ENCODE data around the gene ZNF398. TPM values are rescaled to one million over a fixed set of nuclear protein-coding genes. Genes with fewer than 3 reads are reported as not detected.

The ZNF398 gene
- total RNA-seq, 1 donor from 2014 or later = 9.9 TPM

GRCh38 chr7:149104749-149105148, 42.5 kb upstream of the ZNF398 start:
- H3K79me2 ChIP-seq (ENCODE audit: low read depth) = no peaks in the 10 kb centered on the region
- no peak overlapping the region for H3K27ac ChIP-seq
- Mint-ChIP-seq H3K4me3 (no peak overlapping the region), H3K4me1 (no peaks in the 10 kb centered on the region), H3K36me3 (peaks cover 15% of the 10 kb centered on the region), H3K27me3 (ENCODE audit: insufficient read depth, low read depth) (peaks cover 9% of the 10 kb centered on the region), H3K9me3 (no peaks in the 10 kb centered on the region), H3K27ac (no peak overlapping the region)
- no peak overlapping the region for H3K4me3 ChIP-seq
- H3K36me3 ChIP-seq = no peaks in the 10 kb centered on the region
- no peaks in the 10 kb centered on the region for H4K20me1 ChIP-seq (ENCODE audit: low read depth)
- H3K4me2 ChIP-seq = no peak overlapping the region
- H3K4me1 ChIP-seq = no peaks in the 10 kb centered on the region
- H3K9ac ChIP-seq = no peak overlapping the region
- H3F3A ChIP-seq (ENCODE audit: low read depth) = no peaks in the 10 kb centered on the region
- no peak for TF ChIP-seq EZH2phosphoT487 (IDR thresholded peaks at IDR 0.05)
- TF ChIP-seq EZH2 (IDR thresholded peaks at IDR 0.05) = no peak
- no peak for TF ChIP-seq CTCF (IDR thresholded peaks at IDR 0.05)
- H3K27me3 ChIP-seq = no peaks in the 10 kb centered on the region
- no peaks in the 10 kb centered on the region for H3K9me3 ChIP-seq (ENCODE audit: low read depth)
- DNase-seq (ENCODE audit: low spot score) = no peak
- H2AFZ ChIP-seq (replicated peaks) = no peak overlapping the region

GRCh38 chr7:149109969-149110368, 37.3 kb upstream of the ZNF398 start:
- H3K27ac ChIP-seq = no peak overlapping the region
- H3K27me3 Mint-ChIP-seq (ENCODE audit: insufficient read depth, low read depth) = peaks cover 5% of the 10 kb centered on the region
- H3K36me3 ChIP-seq = no peaks in the 10 kb centered on the region
- H3K4me1 Mint-ChIP-seq = no peaks in the 10 kb centered on the region
- H3K9me3 Mint-ChIP-seq = no peaks in the 10 kb centered on the region
- no peaks in the 10 kb centered on the region for H3K27me3 ChIP-seq
- H3K27ac Mint-ChIP-seq = no peak overlapping the region
- H2AFZ ChIP-seq (replicated peaks) = no peak overlapping the region
- no peaks in the 10 kb centered on the region for H3F3A ChIP-seq (ENCODE audit: low read depth)
- no peak overlapping the region for H3K9ac ChIP-seq
- no peaks in the 10 kb centered on the region for H3K4me1 ChIP-seq
- no peaks in the 10 kb centered on the region for H4K20me1 ChIP-seq (ENCODE audit: low read depth)
- H3K4me3 ChIP-seq = no peak overlapping the region
- H3K79me2 ChIP-seq (ENCODE audit: low read depth) = no peaks in the 10 kb centered on the region
- TF ChIP-seq CTCF (IDR thresholded peaks at IDR 0.05) (no peak), EZH2phosphoT487 (IDR thresholded peaks at IDR 0.05) (no peak), EZH2 (IDR thresholded peaks at IDR 0.05) (no peak)
- no peak for DNase-seq (ENCODE audit: low spot score)
- H3K4me3 Mint-ChIP-seq = no peak overlapping the region
- no peak overlapping the region for H3K4me2 ChIP-seq
- peaks cover 16% of the 10 kb centered on the region for H3K36me3 Mint-ChIP-seq
- no peaks in the 10 kb centered on the region for H3K9me3 ChIP-seq (ENCODE audit: low read depth)

GRCh38 chr7:149125189-149125862, 21.9 kb upstream of the ZNF398 start:
- Mint-ChIP-seq H3K9me3 (peaks cover 3% of the 10 kb centered on the region), H3K27ac (peak overlapping the region; percentile 78), H3K4me3 (peak overlapping the region; percentile 98), H3K27me3 (ENCODE audit: insufficient read depth, low read depth) (peaks cover 4% of the 10 kb centered on the region), H3K36me3 (peaks cover 9% of the 10 kb centered on the region), H3K4me1 (peaks cover 21% of the 10 kb centered on the region)
- no peak for DNase-seq (ENCODE audit: low spot score)
- Histone ChIP-seq H3K9ac (peak overlapping the region; percentile 85), H4K20me1 (ENCODE audit: low read depth) (no peaks in the 10 kb centered on the region), H3K36me3 (peaks cover 4% of the 10 kb centered on the region), H3K4me2 (peak overlapping the region; percentile 90), H3K27ac (peak overlapping the region; percentile 39), H3K9me3 (ENCODE audit: low read depth) (no peaks in the 10 kb centered on the region), H2AFZ (replicated peaks) (peak overlapping the region; percentile 78), H3F3A (ENCODE audit: low read depth) (peaks cover 42% of the 10 kb centered on the region), H3K4me3 (peak overlapping the region; percentile 88), H3K4me1 (peaks cover 14% of the 10 kb centered on the region), H3K79me2 (ENCODE audit: low read depth) (peaks cover 38% of the 10 kb centered on the region), H3K27me3 (no peaks in the 10 kb centered on the region)
- no peak for TF ChIP-seq CTCF (IDR thresholded peaks at IDR 0.05)
- TF ChIP-seq EZH2 (IDR thresholded peaks at IDR 0.05) = no peak
- TF ChIP-seq EZH2phosphoT487 (IDR thresholded peaks at IDR 0.05) = no peak
